ENCODE results near the gene CHD5.
"Not testable (repeated sequence)": the region's sequence is repeated elsewhere in the genome, so short reads cannot be mapped to it uniquely, and the experiment has no call there.

The CHD5 gene

DNA sequence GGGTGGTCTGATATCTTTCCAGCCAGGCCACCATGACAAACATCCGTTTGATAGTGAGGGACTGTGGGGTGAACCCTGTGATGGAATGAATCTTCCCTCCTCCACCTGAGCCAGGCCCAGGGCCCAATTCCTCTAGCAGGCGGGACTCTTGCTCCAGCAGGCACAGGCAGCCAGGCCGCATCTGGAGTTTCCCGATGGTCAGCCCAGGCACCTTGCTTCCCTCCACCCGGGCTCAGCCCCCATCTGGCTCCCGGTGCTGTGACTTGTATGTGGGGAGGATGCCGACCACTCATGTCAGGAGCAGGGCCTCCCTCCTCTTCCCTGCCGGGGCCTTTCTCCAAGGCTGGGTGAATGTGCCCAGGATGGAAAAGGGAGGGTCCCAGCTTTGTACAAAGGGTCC lies 113.4 kb downstream of the CHD5 start:
- no peak overlapping the region for H3K9ac ChIP-seq
- no peak overlapping the region for H2AFZ ChIP-seq
- H3K79me2 ChIP-seq: no peaks in the 10 kb centered on the region
- no peak overlapping the region for H3K4me3 ChIP-seq (ENCODE audit: low read depth, low read length)
- no peaks in the 10 kb centered on the region for H3K4me1 ChIP-seq
- no peaks in the 10 kb centered on the region for H3K9me3 ChIP-seq (ENCODE audit: control insufficient read depth, low read length)
- H3K27ac ChIP-seq: no peak overlapping the region
- no peaks in the 10 kb centered on the region for H3K27me3 ChIP-seq (ENCODE audit: control insufficient read depth, insufficient read depth, low read length)
- H3K36me3 ChIP-seq (ENCODE audit: control insufficient read depth, insufficient read depth, low read length): no peaks in the 10 kb centered on the region
- H3K4me2 ChIP-seq (ENCODE audit: low read length): no peak overlapping the region
- no peak for TF ChIP-seq CTCF (IDR thresholded peaks at IDR 0.05)

- Histone ChIP-seq H3K27ac (no peak overlapping the region), H2AFZ (no peak overlapping the region), H3K4me3 (ENCODE audit: low read depth, low read length) (no peak overlapping the region), H3K4me1 (no peaks in the 10 kb centered on the region), H3K9ac (no peak overlapping the region), H3K36me3 (ENCODE audit: control insufficient read depth, insufficient read depth, low read length) (no peaks in the 10 kb centered on the region), H3K4me2 (ENCODE audit: low read length) (no peak overlapping the region), H3K27me3 (ENCODE audit: control insufficient read depth, insufficient read depth, low read length) (no peaks in the 10 kb centered on the region), H3K9me3 (ENCODE audit: control insufficient read depth, low read length) (no peaks in the 10 kb centered on the region), H3K79me2 (no peaks in the 10 kb centered on the region)
- no peak for TF ChIP-seq CTCF (IDR thresholded peaks at IDR 0.05)
Observed at GRCh38 chr1:6065093-6065858, 114.8 kb downstream of the CHD5 start.

- not testable (repeated sequence) for H2AFZ ChIP-seq; H3K27me3 ChIP-seq (ENCODE audit: control insufficient read depth, insufficient read depth, low read length); H3K4me1 ChIP-seq; H3K79me2 ChIP-seq; H3K4me3 ChIP-seq (ENCODE audit: low read depth, low read length); H3K4me2 ChIP-seq (ENCODE audit: low read length); H3K9me3 ChIP-seq (ENCODE audit: control insufficient read depth, low read length); H3K36me3 ChIP-seq (ENCODE audit: control insufficient read depth, insufficient read depth, low read length); H3K27ac ChIP-seq; H3K9ac ChIP-seq
Observed at GRCh38 chr1:6063532-6064053, 116.5 kb downstream of the CHD5 start.

DNA sequence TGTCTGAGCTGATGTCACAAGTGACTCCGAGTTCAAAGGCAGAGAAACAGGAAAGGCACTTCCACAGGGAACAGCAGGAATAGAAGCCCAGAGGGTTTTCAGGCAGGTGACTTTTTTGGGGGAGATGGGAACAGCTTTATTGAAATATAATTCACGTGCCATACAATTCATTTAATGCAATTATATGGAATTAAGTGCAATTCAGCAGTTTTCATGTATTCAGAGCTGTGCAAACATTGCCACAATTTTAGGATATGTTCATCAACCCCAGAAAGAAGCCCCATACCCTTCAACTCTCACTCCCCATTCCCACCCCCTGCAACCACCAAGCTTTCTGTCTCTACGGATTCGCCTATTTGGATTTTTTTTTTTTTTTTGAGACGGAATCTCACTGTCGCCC lies 117.5 kb downstream of the CHD5 start:
- H2AFZ ChIP-seq: no peak overlapping the region
- no peak overlapping the region for H3K9ac ChIP-seq
- no peaks in the 10 kb centered on the region for H3K36me3 ChIP-seq (ENCODE audit: control insufficient read depth, insufficient read depth, low read length)
- H3K27me3 ChIP-seq (ENCODE audit: control insufficient read depth, insufficient read depth, low read length): no peaks in the 10 kb centered on the region
- H3K4me2 ChIP-seq (ENCODE audit: low read length): no peak overlapping the region
- H3K9me3 ChIP-seq (ENCODE audit: control insufficient read depth, low read length): no peaks in the 10 kb centered on the region
- no peak overlapping the region for H3K4me3 ChIP-seq (ENCODE audit: low read depth, low read length)
- H3K79me2 ChIP-seq: no peaks in the 10 kb centered on the region
- H3K4me1 ChIP-seq: no peaks in the 10 kb centered on the region
- no peak for TF ChIP-seq CTCF (IDR thresholded peaks at IDR 0.05)
- H3K27ac ChIP-seq: no peak overlapping the region

- H3K9me3 ChIP-seq (ENCODE audit: control insufficient read depth, low read length): no peaks in the 10 kb centered on the region
- H3K27ac ChIP-seq: no peak overlapping the region
- H3K4me3 ChIP-seq (ENCODE audit: low read depth, low read length): no peak overlapping the region
- H3K36me3 ChIP-seq (ENCODE audit: control insufficient read depth, insufficient read depth, low read length): no peaks in the 10 kb centered on the region
- no peaks in the 10 kb centered on the region for H3K79me2 ChIP-seq
- no peak overlapping the region for H3K4me2 ChIP-seq (ENCODE audit: low read length)
- no peaks in the 10 kb centered on the region for H3K27me3 ChIP-seq (ENCODE audit: control insufficient read depth, insufficient read depth, low read length)
- no peaks in the 10 kb centered on the region for H3K4me1 ChIP-seq
- no peak overlapping the region for H2AFZ ChIP-seq
- no peak for TF ChIP-seq CTCF (IDR thresholded peaks at IDR 0.05)
- no peak overlapping the region for H3K9ac ChIP-seq
Observed at GRCh38 chr1:6059866-6060265, 120.3 kb downstream of the CHD5 start.

Data from parathyroid adenoma (tissue), 2 donors.